Activated naive CD8-positive, alpha-beta T cell (primary cell): ENCODE data around the gene UBE2H.

Experiments used
- H3K27ac Mint-ChIP-seq: one replicate; pipeline ENCODE4 v1.8.0; 2021; ENCODE audit warnings: mixed read lengths
- H3K27me3 Mint-ChIP-seq: one replicate; pipeline ENCODE4 v1.8.0; 2021; ENCODE audit warnings: mixed read lengths
- H3K36me3 Mint-ChIP-seq: one replicate; pipeline ENCODE4 v1.8.0; 2021; ENCODE audit warnings: mixed read lengths
- H3K4me1 Mint-ChIP-seq: one replicate; pipeline ENCODE4 v1.8.0; 2021; ENCODE audit warnings: low read depth, mixed read lengths
- H3K4me3 Mint-ChIP-seq: one replicate; pipeline ENCODE4 v1.8.0; 2021; ENCODE audit warnings: mild to moderate bottlenecking, mixed read lengths
- H3K9me3 Mint-ChIP-seq: one replicate; pipeline ENCODE4 v1.8.0; 2021; ENCODE audit warnings: low read depth, mixed read lengths

Gene UBE2H

GRCh38 chr7:129781928-129782817 lies 170.6 kb downstream of the UBE2H start:
- peaks cover 24% of the 10 kb centered on the region for H3K27me3 Mint-ChIP-seq
- H3K4me3 Mint-ChIP-seq = peak overlapping the region; percentile 82
- H3K4me1 Mint-ChIP-seq = peaks cover 40% of the 10 kb centered on the region
- no peaks in the 10 kb centered on the region for H3K36me3 Mint-ChIP-seq
- H3K9me3 Mint-ChIP-seq = no peaks in the 10 kb centered on the region
- H3K27ac Mint-ChIP-seq = no peak overlapping the region

DNA sequence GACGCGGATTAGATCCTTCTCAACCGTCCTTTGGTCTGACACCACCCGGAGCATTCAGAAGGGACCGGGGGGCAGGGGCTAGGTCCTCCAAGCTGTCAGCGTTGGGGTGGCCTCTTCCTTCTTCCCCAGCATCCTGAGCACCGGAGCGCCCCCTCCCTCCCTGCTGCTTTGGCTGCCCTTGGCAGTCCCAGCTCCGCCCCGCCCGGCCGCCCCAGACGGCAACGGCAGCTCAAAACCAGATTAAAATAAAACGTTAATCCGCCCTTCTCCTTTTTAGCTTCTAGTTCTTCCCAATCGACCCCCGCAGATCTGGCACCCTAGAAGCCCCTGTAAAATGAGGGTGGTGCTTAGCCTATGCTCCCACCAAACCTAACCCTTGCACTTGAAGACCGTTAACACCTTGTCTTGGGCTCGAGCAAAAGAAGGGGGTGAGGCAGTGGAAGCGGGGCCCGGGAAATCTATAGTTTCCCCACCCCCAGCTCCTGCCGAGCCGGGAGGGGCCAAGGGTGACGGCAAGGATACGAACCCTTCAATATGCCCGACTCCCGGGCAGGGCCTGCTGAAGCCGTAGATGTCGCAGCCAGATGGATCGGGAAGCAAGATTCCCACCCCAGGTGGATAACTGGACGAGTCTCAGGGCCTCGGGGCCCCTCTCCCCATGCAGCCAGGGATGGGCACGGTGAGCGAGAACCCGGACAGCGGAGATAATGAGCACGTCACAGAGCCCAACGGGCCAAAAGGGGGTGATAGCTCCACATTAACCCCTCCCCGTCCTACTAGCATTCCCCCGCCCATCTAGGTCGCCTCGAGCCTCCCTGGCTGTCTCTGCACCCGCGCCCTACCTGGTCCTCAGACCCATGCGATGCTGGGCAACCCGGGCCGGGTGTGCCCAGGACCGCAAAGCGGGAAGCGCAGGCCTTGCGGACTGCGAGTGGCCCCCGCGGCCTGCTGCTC lies 171.5 kb downstream of the UBE2H start:
- Mint-ChIP-seq H3K4me1 (peaks cover 38% of the 10 kb centered on the region), H3K9me3 (no peaks in the 10 kb centered on the region), H3K27me3 (peaks cover 22% of the 10 kb centered on the region), H3K36me3 (no peaks in the 10 kb centered on the region), H3K27ac (no peak overlapping the region), H3K4me3 (peak overlapping the region; percentile 86)
